DND-41 (cell line): Measurements from ENCODE around the gene ANKRD31.

Experiments
- ATAC-seq: fragments of 200-7000 bp; cut with Tn5 transposase; 3 replicates; pipeline ENCODE4 v1.9.1; 2021; ENCODE audit warnings: low read depth; ENCODE audit not compliant: insufficient read depth
- DNase-seq: peaks from one replicate; pipeline ENCODE4 v3.0.0-alpha.2; 2020
- H2AFZ ChIP-seq: 2 replicates; pipeline ENCODE4 v1.6.0; 2012; ENCODE audit warnings: low read depth, low read length
- H3K27ac ChIP-seq: 2 replicates; pipeline ENCODE4 v1.5.1; 2012; ENCODE audit warnings: low read length, inconsistent platforms
- H3K27me3 ChIP-seq: fragments of 200-600 bp; sonication (generic); 2 replicates; pipeline ENCODE4 v1.6.0; 2012; ENCODE audit warnings: low read length, mild to moderate bottlenecking, inconsistent platforms; ENCODE audit not compliant: insufficient read depth, poor library complexity
- H3K36me3 ChIP-seq: 2 replicates; pipeline ENCODE4 v1.5.1; 2012; ENCODE audit warnings: low read length, inconsistent platforms; ENCODE audit not compliant: insufficient read depth
- H3K4me1 ChIP-seq: 2 replicates; pipeline ENCODE4 v1.5.1; 2012; ENCODE audit warnings: mild to moderate bottlenecking, low read length; ENCODE audit not compliant: insufficient read depth
- H3K4me2 ChIP-seq: 2 replicates; pipeline ENCODE4 v1.6.0; 2012; ENCODE audit warnings: mild to moderate bottlenecking, moderate library complexity, low read length, inconsistent platforms; ENCODE audit not compliant: insufficient read depth
- H3K4me3 ChIP-seq, 2 experiments: fragments of 200-600 bp in 1 of 2; shearing (Covaris generic) in 1 of 2; 2 replicates each; pipeline ENCODE4 v1.5.1; 2012 to 2016; ENCODE audit warnings: inconsistent platforms in 2 of 2, low read length in 2 of 2, mild to moderate bottlenecking in 2 of 2, low read depth in 1 of 2, moderate library complexity in 1 of 2
- H3K79me2 ChIP-seq: 2 replicates; pipeline ENCODE4 v1.6.0; 2012; ENCODE audit warnings: low read length, inconsistent platforms; ENCODE audit not compliant: insufficient read depth
- H3K9ac ChIP-seq: 2 replicates; pipeline ENCODE4 v1.6.0; 2012; ENCODE audit warnings: low read depth, mild to moderate bottlenecking, inconsistent platforms, low read length, moderate library complexity
- H3K9me3 ChIP-seq: 2 replicates; pipeline ENCODE4 v1.5.1; 2012; ENCODE audit warnings: low read length, moderate library complexity, mild to moderate bottlenecking, inconsistent platforms; ENCODE audit not compliant: insufficient read depth, severe bottlenecking
- H4K20me1 ChIP-seq: 2 replicates; pipeline ENCODE4 v1.6.0; 2012; ENCODE audit warnings: low read length; ENCODE audit not compliant: insufficient read depth
- CTCF ChIP-seq: IDR thresholded peaks from 2 replicates; pipeline ENCODE4 v1.5.1; 2012; ENCODE audit warnings: borderline replicate concordance, low read length, moderate library complexity, mild to moderate bottlenecking; ENCODE audit not compliant: poor library complexity, severe bottlenecking; ENCODE audit errors: extremely low read depth
- EZH2 ChIP-seq: IDR thresholded peaks from 3 replicates; pipeline ENCODE4 v1.6.1; 2012; ENCODE audit warnings: borderline replicate concordance, low read depth, mild to moderate bottlenecking, moderate library complexity, low read length, inconsistent platforms; ENCODE audit not compliant: severe bottlenecking

ANKRD31 gene

GRCh38 chr5:75050415-75050814 is 186.3 kb downstream of the ANKRD31 start:
- no peak overlapping the region for H2AFZ ChIP-seq
- peaks cover 4% of the 10 kb centered on the region; the same call in 1 of the 2 replicates for H4K20me1 ChIP-seq
- peaks cover 23% of the 10 kb centered on the region for H3K4me1 ChIP-seq
- H3K4me2 ChIP-seq, result no peak overlapping the region
- H3K27ac ChIP-seq, result no peak overlapping the region
- peak; percentile 58 for TF ChIP-seq CTCF
- no peak for TF ChIP-seq EZH2
- ATAC-seq (peak; percentile 44), DNase-seq (peak; percentile 40)
- H3K9me3 ChIP-seq, result no peaks in the 10 kb centered on the region
- H3K36me3 ChIP-seq, result no peaks in the 10 kb centered on the region
- no peak overlapping the region for H3K4me3 ChIP-seq
- H3K79me2 ChIP-seq, result no peaks in the 10 kb centered on the region
- H3K9ac ChIP-seq, result no peak overlapping the region
- peaks cover 53% of the 10 kb centered on the region for H3K27me3 ChIP-seq

- ATAC-seq, result peak; percentile 41; the same call in 2 of the 3 replicates
- Histone ChIP-seq H3K36me3 (no peaks in the 10 kb centered on the region), H3K27ac (no peak overlapping the region), H3K9ac (no peak overlapping the region), H3K4me3 (no peak overlapping the region), H3K4me2 (no peak overlapping the region), H3K27me3 (peaks cover 47% of the 10 kb centered on the region), H3K4me1 (peaks cover 23% of the 10 kb centered on the region), H3K9me3 (no peaks in the 10 kb centered on the region), H4K20me1 (peaks cover 4% of the 10 kb centered on the region; the same call in 1 of the 2 replicates), H3K79me2 (no peaks in the 10 kb centered on the region), H2AFZ (0 out of 2 replicates have a peak overlapping the region, but pooled peaks have one; percentile 21)
- peak; percentile 63 for DNase-seq
- TF ChIP-seq CTCF, result peak; percentile 88
- no peak for TF ChIP-seq EZH2
These were observed 187.0 kb downstream of the ANKRD31 start for GRCh38 chr5:75049456-75050351.

GRCh38 chr5:75048457-75048953 is 188.2 kb downstream of the ANKRD31 start:
- Histone ChIP-seq H3K36me3 (no peaks in the 10 kb centered on the region), H3K27me3 (peaks cover 35% of the 10 kb centered on the region), H3K27ac (no peak overlapping the region), H2AFZ (no peak overlapping the region), H3K4me3 (no peak overlapping the region), H3K9me3 (no peaks in the 10 kb centered on the region), H3K4me1 (peaks cover 13% of the 10 kb centered on the region), H4K20me1 (no peaks in the 10 kb centered on the region), H3K4me2 (no peak overlapping the region), H3K79me2 (no peaks in the 10 kb centered on the region), H3K9ac (no peak overlapping the region)
- DNase-seq, result no peak
- no peak for TF ChIP-seq CTCF
- no peak for TF ChIP-seq EZH2
- ATAC-seq, result no peak
